ENCODE data around the gene MSI2. TPM values are rescaled to one million over a fixed set of nuclear protein-coding genes. Genes with fewer than 3 reads are reported as not detected.

Gene MSI2
- polyA plus RNA-seq, 3 donors = 7.4 to 10.7 (median 7.5) TPM

- WGBS, 3 donors = 90 to 95% (median 94%) methylated on average over 6 of the region's 6 CpGs
- H3K27ac ChIP-seq (ENCODE audit: low read depth, low read length) = no peak overlapping the region
Observed at GRCh38 chr17:57565176-57565575, 308.9 kb downstream of the MSI2 start.

- WGBS, 3 donors = 95 to 97% (median 95%) methylated on average over 9 of the region's 9 CpGs
- no peak overlapping the region for H3K27ac ChIP-seq (ENCODE audit: low read depth, low read length)
Observed at GRCh38 chr17:57566721-57567120, 310.4 kb downstream of the MSI2 start.

- H3K27ac ChIP-seq (ENCODE audit: low read depth, low read length) = no peak overlapping the region
- WGBS, 3 donors = 88 to 99% (median 97%) methylated on average over 9 of the region's 9 CpGs
Observed at GRCh38 chr17:57567251-57567650, 310.9 kb downstream of the MSI2 start.

- 75 to 91% (median 87%) methylated on average over 3 of the region's 3 CpGs for WGBS, 3 donors
- H3K27ac ChIP-seq (ENCODE audit: low read depth, low read length) = no peak overlapping the region
Observed at GRCh38 chr17:57568340-57568739, 312.0 kb downstream of the MSI2 start.

GRCh38 chr17:57569021-57569420, 312.7 kb downstream of the MSI2 start:
- H3K27ac ChIP-seq (ENCODE audit: low read depth, low read length) = no peak overlapping the region
- 81 to 90% (median 90%) methylated on average over 4 of the region's 4 CpGs for WGBS, 3 donors

- 96 to 97% (median 96%) methylated on average over 7 of the region's 7 CpGs for WGBS, 3 donors
- H3K27ac ChIP-seq (ENCODE audit: low read depth, low read length) = no peak overlapping the region
Observed at GRCh38 chr17:57569853-57570252, 313.5 kb downstream of the MSI2 start.

- whole genome bisulfite sequencing, 3 donors = 58 to 72% (median 71%) methylated on average over 10 of the region's 10 CpGs
- H3K27ac ChIP-seq (ENCODE audit: low read depth, low read length) = no peak overlapping the region
Observed at GRCh38 chr17:57570724-57571344, 314.5 kb downstream of the MSI2 start.

GRCh38 chr17:57572062-57572461, 315.7 kb downstream of the MSI2 start:
- 72 to 89% (median 87%) methylated on average over 6 of the region's 6 CpGs for WGBS, 3 donors
- H3K27ac ChIP-seq (ENCODE audit: low read depth, low read length) = no peak overlapping the region

GRCh38 chr17:57572600-57572999, 316.3 kb downstream of the MSI2 start:
- no peak overlapping the region for H3K27ac ChIP-seq (ENCODE audit: low read depth, low read length)
- 92 to 96% (median 96%) methylated on average over 13 of the region's 13 CpGs for WGBS, 3 donors

- WGBS, 3 donors = 54 to 74% (median 56%) methylated on average over 4 of the region's 4 CpGs
- H3K27ac ChIP-seq (ENCODE audit: low read depth, low read length) = no peak overlapping the region
Observed at GRCh38 chr17:57574040-57574513, 317.8 kb downstream of the MSI2 start.

- no peak overlapping the region for H3K27ac ChIP-seq (ENCODE audit: low read depth, low read length)
- WGBS, 3 donors = 70 to 95% (median 73%) methylated on average over 8 of the region's 8 CpGs
Observed at GRCh38 chr17:57576744-57577143, 320.4 kb downstream of the MSI2 start.

- no peak overlapping the region for H3K27ac ChIP-seq (ENCODE audit: low read depth, low read length)
- 29 to 67% (median 41%) methylated on average over 17 of the region's 17 CpGs for WGBS, 3 donors
Observed at GRCh38 chr17:57577751-57578607, 321.7 kb downstream of the MSI2 start.

- H3K27ac ChIP-seq (ENCODE audit: low read depth, low read length) = no peak overlapping the region
- WGBS, 3 donors = 54 to 87% (median 62%) methylated on average over 5 of the region's 5 CpGs
Observed at GRCh38 chr17:57578608-57579225, 322.4 kb downstream of the MSI2 start.

GRCh38 chr17:57579245-57579644, 322.9 kb downstream of the MSI2 start:
- H3K27ac ChIP-seq (ENCODE audit: low read depth, low read length) = no peak overlapping the region
- 96 to 99% (median 98%) methylated on average over 11 of the region's 11 CpGs for WGBS, 3 donors

GRCh38 chr17:57580055-57580739, 323.9 kb downstream of the MSI2 start:
- H3K27ac ChIP-seq (ENCODE audit: low read depth, low read length) = no peak overlapping the region
- WGBS, 3 donors = 65 to 70% (median 68%) methylated on average over 5 of the region's 5 CpGs

- no peak overlapping the region for H3K27ac ChIP-seq (ENCODE audit: low read depth, low read length)
- 75 to 87% (median 80%) methylated on average over 6 of the region's 6 CpGs for WGBS, 3 donors
Observed at GRCh38 chr17:57582881-57583756, 326.8 kb downstream of the MSI2 start.

GRCh38 chr17:57584050-57584551, 327.8 kb downstream of the MSI2 start:
- WGBS, 3 donors = 79 to 86% (median 83%) methylated on average over 9 of the region's 9 CpGs
- H3K27ac ChIP-seq (ENCODE audit: low read depth, low read length) = no peak overlapping the region
